NCI-H1417 treated with DMSO at 0.1 percent for 48 hours (cell line): ENCODE measurements around the gene LDB3.

Experiments
- DNase-seq: peaks from one replicate; lab custom pipeline; 2025; lab: John Stamatoyannopoulos, UW

LDB3 gene

DNA sequence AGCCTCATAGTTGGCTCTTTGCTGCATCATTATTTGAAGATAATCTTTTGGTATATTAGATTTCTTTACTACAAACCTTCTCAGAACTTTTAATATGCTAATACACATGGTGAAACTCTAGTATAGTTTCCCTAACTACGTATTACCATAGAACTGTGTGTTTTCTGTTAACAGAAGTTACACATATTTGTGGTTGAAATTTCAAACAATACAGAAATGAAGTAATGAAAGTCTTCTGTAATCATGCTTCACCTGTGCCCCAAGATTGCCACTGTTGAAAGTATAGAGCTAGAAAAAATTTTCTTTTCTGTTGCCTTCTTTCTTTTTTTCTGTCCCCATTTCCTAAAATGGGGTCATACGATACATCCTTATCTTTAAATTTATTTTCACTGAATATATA, 97.2 kb downstream of the LDB3 start:
- DNase-seq, result no peak

DNA sequence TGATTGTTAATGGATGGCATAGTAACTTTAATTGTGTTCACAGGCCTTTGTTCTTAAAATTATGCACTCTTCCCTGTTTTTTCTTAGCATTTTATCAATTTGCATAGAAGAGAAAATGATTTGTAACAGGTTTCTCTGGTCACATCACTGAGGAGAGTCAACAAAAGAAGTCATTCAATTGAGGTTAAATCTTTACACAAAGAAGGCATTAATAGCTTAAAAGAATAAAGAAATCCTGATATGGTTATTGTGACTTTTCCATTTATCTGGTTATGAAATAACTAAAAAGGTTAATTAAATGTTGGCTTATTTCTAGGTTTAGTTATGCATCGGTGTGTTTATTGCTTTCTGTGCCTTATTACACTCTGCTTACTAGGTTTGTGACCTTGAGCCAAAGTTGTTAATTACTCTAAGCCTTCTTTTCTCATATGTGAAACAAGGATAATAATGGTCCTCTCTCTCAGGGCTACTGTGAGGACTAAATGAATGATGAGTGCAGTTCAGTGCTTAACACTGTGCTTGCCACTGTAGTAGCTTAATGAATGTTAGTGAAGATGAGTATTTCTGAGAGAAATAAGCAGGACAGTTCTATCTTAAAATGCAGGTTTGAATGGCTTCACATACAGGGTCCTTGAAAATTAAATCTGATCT, 100.2 kb downstream of the LDB3 start:
- no peak for DNase-seq

DNA sequence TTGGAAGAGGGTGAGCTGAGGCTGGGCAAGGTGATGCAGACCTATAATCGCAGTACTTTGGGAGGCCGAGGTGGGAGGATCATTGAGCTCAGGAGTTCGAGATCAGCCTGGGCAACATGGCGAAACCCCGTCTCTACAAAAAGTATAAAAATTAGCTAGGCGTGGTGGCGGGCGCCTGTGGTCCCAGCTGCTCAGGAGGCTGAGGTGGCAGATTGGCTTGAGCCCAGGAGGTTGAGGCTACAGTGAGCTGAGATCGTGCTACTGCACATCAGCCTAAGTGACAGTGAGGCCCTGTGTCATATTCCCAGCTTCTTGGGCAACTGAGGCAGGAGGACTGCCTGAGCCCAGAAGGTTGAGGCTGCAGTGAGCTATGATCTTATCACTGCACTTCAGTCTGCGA, 101.7 kb downstream of the LDB3 start:
- no peak for DNase-seq

DNA sequence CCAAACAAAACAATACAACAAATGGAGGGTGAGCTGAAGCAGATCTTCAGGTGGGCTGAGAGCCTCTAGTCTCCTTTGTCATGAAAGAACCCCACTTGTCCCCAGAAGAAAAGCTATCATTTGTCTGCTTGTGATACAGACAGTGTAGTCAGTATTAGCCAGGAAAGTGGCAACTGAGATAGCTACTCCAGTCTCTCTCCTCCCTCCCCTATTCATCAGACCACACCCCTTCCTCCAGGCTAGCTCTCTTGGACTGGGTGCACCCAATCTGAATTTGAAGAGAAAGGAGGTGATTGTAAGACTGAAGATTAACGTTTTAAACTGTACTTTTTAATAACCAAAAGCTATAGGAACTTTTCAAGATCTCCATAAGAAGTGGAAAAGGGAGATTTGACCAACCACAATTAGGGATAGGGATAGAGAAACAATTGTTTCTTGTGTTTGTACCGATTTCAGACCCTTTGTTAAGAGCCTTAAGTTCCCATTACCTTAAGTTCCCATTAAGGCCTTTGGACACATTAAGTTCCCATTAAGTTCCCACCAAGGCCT, 102.2 kb downstream of the LDB3 start:
- DNase-seq, result no peak

DNA sequence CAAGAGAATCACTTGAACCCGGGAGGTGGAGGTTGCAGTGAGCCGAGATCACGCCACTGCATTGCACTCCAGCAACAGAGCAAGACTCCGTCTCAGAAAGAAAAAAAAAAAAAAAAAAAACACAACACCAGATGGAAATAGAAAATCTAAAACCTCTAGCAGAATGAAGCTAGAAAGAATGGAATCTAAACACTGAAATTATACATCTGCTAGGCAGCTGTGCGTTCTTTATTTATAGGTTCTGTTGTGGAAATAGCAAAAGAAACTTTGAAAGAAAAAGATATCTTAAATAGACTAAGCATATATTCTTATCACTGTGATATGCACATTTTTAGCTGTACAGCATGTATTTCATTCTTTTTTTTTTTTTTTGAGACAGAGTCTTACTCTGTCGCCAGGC, 105.2 kb downstream of the LDB3 start:
- no peak for DNase-seq

DNA sequence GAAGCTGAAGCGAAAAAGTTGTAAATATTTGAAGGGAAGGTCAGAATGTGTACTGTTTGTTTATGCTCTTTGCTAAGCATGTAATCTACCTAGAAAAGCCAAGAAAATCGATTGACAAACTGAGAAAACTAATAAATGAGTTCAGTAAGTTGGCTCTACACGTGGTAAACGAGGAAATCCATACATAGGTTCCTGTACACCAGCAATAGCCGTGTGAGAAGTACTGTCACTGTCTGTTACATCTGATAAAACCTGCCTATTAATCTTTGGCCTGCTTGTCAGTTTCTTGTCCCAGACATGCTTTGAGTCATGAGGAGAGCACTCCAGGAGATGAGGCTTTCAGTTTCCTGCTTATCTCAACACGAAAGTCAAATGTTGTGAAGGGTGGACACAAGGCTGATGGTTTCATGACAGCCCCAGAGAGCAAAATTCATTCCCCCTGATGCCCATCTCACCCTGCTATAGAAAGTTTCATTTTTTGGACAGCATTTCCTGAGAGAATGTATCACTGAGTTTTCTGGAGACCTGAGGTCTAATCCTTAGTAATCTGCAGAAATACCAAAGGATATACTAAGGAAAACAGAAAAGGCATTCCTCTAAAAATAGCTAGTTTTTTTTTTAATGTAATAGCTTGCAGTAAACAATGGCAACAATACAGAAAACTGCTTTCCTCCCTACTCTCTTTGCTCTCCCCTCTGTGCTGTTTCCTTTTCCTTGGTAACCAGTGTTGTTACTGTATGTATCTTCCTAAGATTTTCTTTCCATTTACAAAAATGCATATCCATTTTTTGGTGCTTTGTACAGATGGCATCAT, 107.0 kb downstream of the LDB3 start:
- DNase-seq, result no peak

DNA sequence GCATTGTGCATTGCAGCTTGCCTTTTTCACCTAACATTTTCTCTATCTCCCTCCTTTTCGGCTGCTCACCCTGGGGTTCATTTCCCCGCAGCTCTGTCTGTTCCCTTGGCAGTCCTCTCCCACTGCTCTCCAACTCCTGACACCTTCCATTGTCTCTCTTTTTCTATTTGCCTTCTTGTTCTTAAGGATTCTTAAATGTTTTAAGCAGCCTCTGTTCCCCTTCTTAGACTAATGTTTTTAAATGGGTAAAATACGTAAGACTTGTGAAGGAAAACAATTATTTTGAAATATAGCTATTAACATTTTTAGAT, 107.5 kb downstream of the LDB3 start:
- DNase-seq, result no peak

DNA sequence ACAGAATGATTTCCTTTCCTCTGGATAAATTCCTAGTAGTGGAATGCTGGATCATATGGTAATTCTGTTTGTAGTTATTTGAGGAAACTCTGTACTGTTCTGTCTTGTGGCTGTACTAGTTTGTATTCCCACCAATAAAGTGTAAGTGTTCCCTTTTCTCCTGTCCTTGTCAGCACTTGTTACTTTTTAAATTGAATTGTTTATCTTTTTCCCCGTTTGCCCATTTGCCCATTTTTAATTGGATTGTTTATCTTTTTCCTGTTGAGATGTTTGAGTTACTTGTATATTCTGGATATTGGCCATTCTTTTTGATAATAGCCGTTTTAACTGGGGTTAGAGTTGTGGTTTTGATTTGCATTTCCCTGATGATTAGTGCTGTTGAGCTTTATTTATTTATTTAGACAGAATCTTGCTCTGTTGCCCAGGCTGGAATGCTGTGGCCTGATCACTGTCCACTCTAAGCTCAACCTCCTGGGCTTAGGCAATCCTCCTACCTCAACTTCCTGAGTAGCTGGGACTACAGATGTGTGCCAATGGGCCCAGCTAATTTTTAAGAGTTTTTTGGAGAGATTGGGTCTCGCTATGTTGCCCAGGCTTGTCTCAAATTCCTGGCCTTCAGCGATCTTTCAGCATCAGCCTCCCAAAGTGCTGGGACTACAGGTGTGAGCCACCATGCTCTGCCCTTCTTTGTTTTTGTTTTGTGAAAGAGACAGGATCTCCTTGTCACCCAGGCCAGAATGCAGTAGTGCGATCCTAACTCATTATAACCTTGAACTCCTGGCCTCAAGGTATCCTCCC, 111.1 kb downstream of the LDB3 start:
- DNase-seq, result no peak

DNA sequence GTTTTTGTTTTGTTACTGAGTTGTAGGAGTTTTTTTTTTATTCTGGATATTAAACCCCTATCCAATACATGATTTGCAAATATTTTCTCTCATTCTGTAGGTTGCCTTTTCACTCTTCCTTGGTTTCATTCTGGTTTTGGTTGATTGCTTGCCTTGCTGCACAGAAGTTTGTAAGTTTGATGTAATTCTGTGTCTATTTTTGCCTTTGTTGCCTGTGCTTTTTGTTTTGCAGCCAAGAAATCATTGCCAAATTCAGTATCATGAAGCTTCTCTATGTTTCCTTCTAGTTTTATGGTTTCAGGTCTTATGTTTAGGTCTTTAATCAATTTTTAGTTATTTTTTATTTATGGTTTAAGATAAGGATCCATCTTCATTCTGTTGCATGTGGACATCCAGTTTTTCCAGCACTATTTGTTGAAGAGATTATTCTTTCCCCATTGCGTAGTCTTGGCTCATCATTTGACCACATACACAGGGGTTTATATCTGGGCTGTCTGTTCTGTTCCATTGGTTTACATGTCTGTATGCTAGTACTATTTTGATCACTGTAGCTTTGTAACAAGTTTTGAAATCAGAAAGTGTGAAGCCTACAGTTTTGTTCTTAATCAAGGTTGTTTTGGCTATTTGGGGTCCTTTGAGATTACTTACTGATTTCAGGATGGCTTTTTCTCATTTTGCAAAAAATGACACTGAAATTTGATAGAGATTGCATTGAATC, 114.5 kb downstream of the LDB3 start:
- DNase-seq, result no peak

DNA sequence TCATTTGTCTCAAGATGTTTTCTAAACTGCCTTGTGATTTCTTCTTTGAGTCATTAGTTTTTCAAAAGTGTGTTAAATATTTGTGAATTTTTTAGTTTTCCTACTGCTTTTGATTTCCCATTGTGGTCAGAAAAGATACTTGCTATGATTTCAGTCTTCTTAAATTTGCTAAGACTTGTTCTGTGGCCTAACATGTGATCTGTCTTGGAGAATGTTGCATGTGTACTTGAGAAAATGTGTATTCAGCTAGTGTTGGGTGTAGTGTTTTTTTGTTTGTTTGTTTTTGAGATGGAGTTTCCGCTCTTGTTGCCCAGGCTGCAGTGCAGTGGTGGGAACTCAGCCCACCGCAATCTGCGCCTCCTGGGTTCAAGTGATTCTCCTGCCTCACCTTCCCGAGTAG, 116.7 kb downstream of the LDB3 start:
- no peak for DNase-seq
